ENCODE data around the gene FBXL20. TPM values are rescaled to one million over a fixed set of nuclear protein-coding genes. Genes with fewer than 3 reads are reported as not detected.

The FBXL20 gene
- total RNA-seq, 1 experiment from 2014 or later: 9.9 TPM

DNA sequence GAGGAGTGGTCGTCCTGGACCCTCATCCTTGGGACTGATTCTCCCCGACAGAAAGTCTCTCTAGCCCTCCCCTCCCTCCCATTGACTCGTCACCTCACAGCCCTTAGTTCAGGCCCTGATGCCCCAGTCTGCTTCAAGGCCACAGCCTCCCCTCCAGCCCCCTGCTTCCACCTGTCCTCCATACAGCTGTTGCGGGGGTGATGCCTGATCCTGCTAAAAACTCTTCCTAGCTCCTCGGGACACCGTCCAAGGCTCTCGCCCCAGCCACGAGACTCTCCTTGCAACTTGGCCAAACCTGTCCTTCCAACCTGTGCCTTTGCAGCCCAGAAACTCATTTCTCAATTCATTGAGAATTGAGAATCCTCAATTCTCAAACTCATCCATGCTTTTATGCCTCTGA lies 182.5 kb downstream of the FBXL20 start:
- no peak overlapping the region for H3K27ac ChIP-seq (ENCODE audit: low read length)
- no peaks in the 10 kb centered on the region for H3K9me3 ChIP-seq (ENCODE audit: control insufficient read depth, insufficient read depth, low read depth, low read length)
- CTCF ChIA-PET: interaction anchor here (0.8 to 1.5 kb wide), 2 partner anchors 14 to 16 kb away, joined by 8 to 9 read pairs; no protein-coding TSS in a partner anchor
- no peaks in the 10 kb centered on the region for H3K27me3 ChIP-seq (ENCODE audit: control insufficient read depth, insufficient read depth, low read length)
- H3K36me3 ChIP-seq (ENCODE audit: control insufficient read depth, insufficient read depth, low read length): no peaks in the 10 kb centered on the region
- no peaks in the 10 kb centered on the region for H3K4me1 ChIP-seq (ENCODE audit: control insufficient read depth, insufficient read depth, low read length)
- ATAC-seq (no peak), DNase-seq (ENCODE audit: low read depth, low spot score) (no peak)
- POLR2A ChIA-PET: no interaction called here
- no peak overlapping the region for H3K4me3 ChIP-seq (ENCODE audit: low read depth in 2 of 2, low read length in 2 of 2)
- intact Hi-C loops (cut with micrococcal nuclease; ENCODE audit: unreplicated experiment) (no loop called here), in situ Hi-C loops (cut with HindIII; ENCODE audit: low pct_unique_long_range_greater_than_20kb, low sequenced_read_pairs) (no loop called here)
- TF ChIP-seq SIN3A (IDR thresholded peaks at IDR 0.05; ENCODE audit: borderline replicate concordance, insufficient read depth, low read depth, low read length): no peak
- no peak for TF ChIP-seq REST (IDR thresholded peaks at IDR 0.05; ENCODE audit: insufficient read depth in 1 of 2, low read depth in 2 of 2, low read length in 1 of 2)
- TF ChIP-seq TCF7L2 (IDR thresholded peaks at IDR 0.05; ENCODE audit: low read depth, low read length): no peak
- TF ChIP-seq POLR2AphosphoS5 (IDR thresholded peaks at IDR 0.05; ENCODE audit: low read depth, low read length): no peak
- TF ChIP-seq CTCF (IDR thresholded peaks at IDR 0.05): no peak
- BruUV-seq (replicated peaks): no TSS peak

DNA sequence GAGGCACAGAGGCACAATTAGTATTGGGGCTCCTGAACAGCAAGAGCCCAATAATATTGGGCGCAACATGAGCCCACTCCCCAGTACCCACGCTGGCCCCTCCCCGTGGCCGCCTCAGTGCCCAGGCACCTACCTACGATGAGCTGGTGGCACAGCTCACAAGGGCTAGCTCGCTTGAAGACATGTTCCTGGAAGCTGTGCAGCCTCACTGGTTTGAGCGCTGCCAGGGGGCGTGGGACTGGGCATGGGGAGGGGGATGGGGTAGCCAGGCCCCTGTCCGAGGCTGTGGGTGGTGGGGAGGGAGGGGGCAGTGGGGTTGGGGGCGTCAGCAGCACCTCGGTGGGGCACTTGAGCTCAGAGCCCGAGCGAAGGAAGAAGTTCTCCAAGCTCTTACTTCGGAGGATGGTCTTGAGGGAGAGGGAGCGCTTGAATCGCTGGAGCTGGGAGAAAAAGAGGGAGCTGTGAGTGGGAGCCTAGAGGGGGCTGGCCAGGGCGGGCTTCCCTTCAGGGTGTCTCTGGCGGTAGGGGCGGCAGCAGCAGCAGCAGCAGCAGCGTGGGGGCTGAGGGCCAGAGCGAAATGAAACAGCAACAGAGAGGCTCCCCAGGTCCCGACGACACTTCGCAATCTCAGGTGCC lies 183.6 kb downstream of the FBXL20 start:
- H3K27ac ChIP-seq (ENCODE audit: low read length): no peak overlapping the region
- intact Hi-C loops (cut with micrococcal nuclease; ENCODE audit: unreplicated experiment) (no loop called here), in situ Hi-C loops (cut with HindIII; ENCODE audit: low pct_unique_long_range_greater_than_20kb, low sequenced_read_pairs) (no loop called here)
- no peaks in the 10 kb centered on the region for H3K4me1 ChIP-seq (ENCODE audit: control insufficient read depth, insufficient read depth, low read length)
- no peaks in the 10 kb centered on the region for H3K36me3 ChIP-seq (ENCODE audit: control insufficient read depth, insufficient read depth, low read length)
- ChIA-PET POLR2A (no interaction called here), CTCF (interaction anchor here (0.6 to 1.5 kb wide), 4 partner anchors 15 to 72 kb away, joined by 3 to 9 read pairs (median 4); no protein-coding TSS in a partner anchor)
- no peaks in the 10 kb centered on the region for H3K27me3 ChIP-seq (ENCODE audit: control insufficient read depth, insufficient read depth, low read length)
- no peak for TF ChIP-seq TCF7L2 (IDR thresholded peaks at IDR 0.05; ENCODE audit: low read depth, low read length)
- DNase-seq (ENCODE audit: low read depth, low spot score): no peak
- H3K4me3 ChIP-seq (ENCODE audit: low read depth in 2 of 2, low read length in 2 of 2): no peak overlapping the region
- BruUV-seq (replicated peaks): no TSS peak
- ATAC-seq: no peak
- H3K9me3 ChIP-seq (ENCODE audit: control insufficient read depth, insufficient read depth, low read depth, low read length): no peaks in the 10 kb centered on the region

DNA sequence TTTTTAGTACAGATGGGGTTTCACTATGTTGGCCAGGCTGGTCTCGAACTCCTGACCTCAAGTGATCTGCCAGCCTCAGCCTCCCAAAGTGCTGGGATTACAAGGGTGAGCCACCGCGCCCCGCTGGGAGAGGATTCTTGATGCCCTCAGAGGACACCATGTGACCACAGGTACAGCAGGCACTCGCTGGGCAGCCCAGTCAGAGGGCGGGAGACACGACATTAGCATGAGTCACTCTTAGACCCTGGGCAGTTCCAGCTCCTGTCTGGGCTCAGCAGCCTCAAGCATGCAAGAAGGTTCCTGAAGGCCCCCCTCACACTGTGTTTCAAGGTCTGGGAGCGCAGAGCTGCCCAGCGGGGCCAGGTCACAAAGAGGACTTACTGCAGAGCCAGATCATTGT lies 187.6 kb downstream of the FBXL20 start:
- no peak overlapping the region for H3K27ac ChIP-seq (ENCODE audit: low read length)
- POLR2A ChIA-PET: no interaction called here
- no TSS peak for BruUV-seq (replicated peaks)

More for the DNA sequence above, 187.6 kb downstream of the FBXL20 start:
- Histone ChIP-seq H3K4me3 (ENCODE audit: low read depth in 2 of 2, low read length in 2 of 2) (no peak overlapping the region), H3K9me3 (ENCODE audit: control insufficient read depth, insufficient read depth, low read depth, low read length) (no peaks in the 10 kb centered on the region), H3K4me1 (ENCODE audit: control insufficient read depth, insufficient read depth, low read length) (peaks cover 5% of the 10 kb centered on the region; the same call in 1 of the 2 replicates), H3K36me3 (ENCODE audit: control insufficient read depth, insufficient read depth, low read length) (no peaks in the 10 kb centered on the region), H3K27me3 (ENCODE audit: control insufficient read depth, insufficient read depth, low read length) (no peaks in the 10 kb centered on the region)
- CTCF ChIA-PET: no interaction called here
- in situ Hi-C loops (cut with HindIII; ENCODE audit: low pct_unique_long_range_greater_than_20kb, low sequenced_read_pairs) (no loop called here), intact Hi-C loops (cut with micrococcal nuclease; ENCODE audit: unreplicated experiment) (no loop called here)
- DNase-seq (ENCODE audit: low read depth, low spot score) (no peak), ATAC-seq (peak; percentile 58; the same call in 1 of the 2 replicates)
- TF ChIP-seq REST (IDR thresholded peaks at IDR 0.05; ENCODE audit: insufficient read depth in 1 of 2, low read depth in 2 of 2, low read length in 1 of 2): no peak
- TF ChIP-seq CTCF (IDR thresholded peaks at IDR 0.05): no peak
- TF ChIP-seq POLR2AphosphoS5 (IDR thresholded peaks at IDR 0.05; ENCODE audit: low read depth, low read length): no peak
- TF ChIP-seq TCF7L2 (IDR thresholded peaks at IDR 0.05; ENCODE audit: low read depth, low read length): no peak
- TF ChIP-seq SIN3A (IDR thresholded peaks at IDR 0.05; ENCODE audit: borderline replicate concordance, insufficient read depth, low read depth, low read length): no peak
